Subcutaneous adipose tissue (tissue), 4 donors: ENCODE results near the gene SDSL. TPM values are rescaled to one million over a fixed set of nuclear protein-coding genes. Genes with fewer than 3 reads are reported as not detected.

Experiments
- total RNA-seq, 4 donors: library from RNA; depleted of rRNA; stranded (reverse); fragments of >200 nt; gene quantifications; one replicate each; pipeline ENCODE4 v1.1.0, GENCODE V29; 2016
- TF ChIP-seq, protein P1 (sequence below): fragments of 450-650 bp; IDR thresholded peaks from one replicate; pipeline ENCODE4 v1.5.1; 2016; ENCODE audit warnings: low read depth, mild to moderate bottlenecking, control low read depth, antibody characterized with exemption, moderate library complexity

SDSL gene
- total RNA-seq, 4 donors from 2014 or later: 2.9 to 12.1 (median 6.3) TPM

DNA sequence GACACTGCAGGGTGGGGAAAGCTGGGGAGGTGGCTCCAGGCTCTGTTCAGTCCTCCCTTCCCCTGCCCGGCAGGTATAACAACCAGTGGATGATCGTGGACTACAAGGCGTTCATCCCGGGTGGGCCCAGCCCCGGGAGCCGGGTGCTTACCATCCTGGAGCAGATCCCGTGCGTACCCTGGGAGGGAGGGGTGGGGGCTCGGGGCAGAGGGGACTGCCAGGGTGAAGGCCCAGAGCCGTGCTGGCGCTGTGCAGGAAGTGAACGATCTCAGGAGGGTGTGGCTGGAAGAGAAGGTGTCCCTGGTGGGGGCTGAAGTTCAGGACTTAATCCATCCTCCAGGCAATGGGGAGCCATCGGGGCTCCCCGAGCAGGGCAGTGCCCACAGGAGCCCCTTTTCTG, 37.4 kb upstream of the SDSL start:
- TF ChIP-seq, protein P1, sequence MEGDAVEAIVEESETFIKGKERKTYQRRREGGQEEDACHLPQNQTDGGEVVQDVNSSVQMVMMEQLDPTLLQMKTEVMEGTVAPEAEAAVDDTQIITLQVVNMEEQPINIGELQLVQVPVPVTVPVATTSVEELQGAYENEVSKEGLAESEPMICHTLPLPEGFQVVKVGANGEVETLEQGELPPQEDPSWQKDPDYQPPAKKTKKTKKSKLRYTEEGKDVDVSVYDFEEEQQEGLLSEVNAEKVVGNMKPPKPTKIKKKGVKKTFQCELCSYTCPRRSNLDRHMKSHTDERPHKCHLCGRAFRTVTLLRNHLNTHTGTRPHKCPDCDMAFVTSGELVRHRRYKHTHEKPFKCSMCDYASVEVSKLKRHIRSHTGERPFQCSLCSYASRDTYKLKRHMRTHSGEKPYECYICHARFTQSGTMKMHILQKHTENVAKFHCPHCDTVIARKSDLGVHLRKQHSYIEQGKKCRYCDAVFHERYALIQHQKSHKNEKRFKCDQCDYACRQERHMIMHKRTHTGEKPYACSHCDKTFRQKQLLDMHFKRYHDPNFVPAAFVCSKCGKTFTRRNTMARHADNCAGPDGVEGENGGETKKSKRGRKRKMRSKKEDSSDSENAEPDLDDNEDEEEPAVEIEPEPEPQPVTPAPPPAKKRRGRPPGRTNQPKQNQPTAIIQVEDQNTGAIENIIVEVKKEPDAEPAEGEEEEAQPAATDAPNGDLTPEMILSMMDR: no peak

DNA sequence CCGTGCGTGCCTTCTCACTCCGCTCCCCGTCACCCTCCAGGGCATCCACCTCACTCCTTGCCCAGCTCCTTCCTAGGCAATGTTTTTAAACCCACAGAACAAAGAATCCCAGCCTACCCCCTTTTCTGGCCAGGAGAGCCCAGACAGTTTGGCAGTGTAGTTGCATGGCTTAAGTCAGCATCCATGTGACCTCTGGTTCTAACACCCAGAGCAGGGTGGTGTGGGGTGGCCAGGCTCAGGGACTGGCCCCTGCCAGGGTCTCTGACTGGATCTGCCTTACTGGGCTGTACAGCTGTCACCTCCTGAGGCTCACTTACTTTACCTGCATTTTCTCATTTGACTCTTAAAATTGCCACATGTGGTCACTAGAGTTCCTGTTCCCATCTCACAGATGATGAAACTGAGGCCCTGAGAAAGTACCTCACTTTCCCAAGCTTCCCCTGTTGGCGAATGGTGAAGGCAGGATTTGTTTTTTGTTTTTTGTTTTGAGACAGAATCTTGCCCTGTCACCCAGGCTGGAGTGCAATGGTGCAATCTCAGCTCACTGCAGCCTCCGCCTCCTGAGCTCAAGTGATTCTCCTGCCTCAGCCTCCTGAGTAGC, 36.8 kb upstream of the SDSL start:
- TF ChIP-seq, protein P1: no peak

DNA sequence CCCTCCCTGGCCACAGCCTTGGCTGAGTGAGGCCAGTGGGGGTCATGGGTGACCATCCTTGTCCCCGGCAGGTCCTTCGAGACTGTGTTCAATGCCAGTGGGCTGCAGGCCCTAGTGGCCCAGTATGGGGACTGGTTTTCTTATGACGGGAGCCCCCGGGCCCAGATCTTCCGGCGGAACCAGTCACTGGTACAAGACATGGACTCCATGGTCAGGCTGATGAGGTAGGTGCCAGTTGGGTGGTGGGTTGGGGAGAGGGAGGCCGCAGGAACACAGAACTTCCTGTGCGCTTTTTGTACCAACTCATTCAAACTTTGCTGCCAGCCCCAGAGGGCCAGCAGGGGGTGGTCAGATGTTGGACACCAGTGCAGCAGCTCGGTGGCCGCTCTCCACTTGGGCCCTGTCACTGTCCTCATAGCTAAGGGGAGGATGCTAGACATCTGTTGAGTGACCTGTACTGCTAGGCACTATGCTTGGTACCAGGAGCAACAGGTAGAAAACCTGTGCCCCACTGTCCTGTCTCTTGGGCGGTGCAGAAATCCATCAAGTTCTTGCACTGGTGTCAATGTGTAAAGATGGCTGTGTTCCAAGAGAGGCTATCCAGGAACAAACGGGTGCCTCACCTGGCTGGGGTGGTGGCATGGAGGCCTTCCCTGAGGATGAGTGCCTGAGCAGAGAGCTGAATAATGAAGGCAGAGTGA, 35.2 kb upstream of the SDSL start:
- TF ChIP-seq, protein P1: no peak

DNA sequence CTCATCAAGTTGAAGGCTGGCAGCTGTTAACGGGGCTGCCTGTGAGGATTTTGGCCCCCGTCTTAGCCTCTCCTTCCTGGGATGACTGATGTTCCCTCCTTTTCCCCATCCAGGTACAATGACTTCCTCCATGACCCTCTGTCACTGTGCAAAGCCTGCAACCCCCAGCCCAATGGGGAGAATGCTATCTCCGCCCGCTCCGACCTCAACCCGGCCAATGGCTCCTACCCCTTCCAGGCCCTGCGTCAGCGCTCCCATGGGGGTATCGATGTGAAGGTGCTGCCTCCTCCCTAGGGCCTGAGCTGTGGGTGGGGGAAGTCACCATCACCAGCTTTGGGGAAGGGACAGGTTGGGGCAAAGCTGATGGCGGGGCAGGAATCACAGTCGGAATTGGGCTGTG, 34.5 kb upstream of the SDSL start:
- TF ChIP-seq, protein P1: no peak

DNA sequence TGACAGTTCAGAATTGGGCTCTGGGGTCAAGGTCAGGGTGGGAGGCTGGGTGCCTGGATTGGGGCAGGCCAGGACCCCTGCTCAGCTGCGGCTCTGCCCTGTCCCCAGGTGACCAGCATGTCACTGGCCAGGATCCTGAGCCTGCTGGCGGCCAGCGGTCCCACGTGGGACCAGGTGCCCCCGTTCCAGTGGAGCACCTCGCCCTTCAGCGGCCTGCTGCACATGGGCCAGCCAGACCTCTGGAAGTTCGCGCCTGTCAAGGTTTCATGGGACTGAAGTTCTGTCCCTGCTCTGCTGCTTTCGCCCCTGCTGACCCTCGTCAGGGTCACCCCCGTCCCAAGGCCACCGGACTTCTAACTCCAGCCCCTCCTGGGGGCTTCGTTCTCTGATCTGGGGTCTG, 33.8 kb upstream of the SDSL start:
- TF ChIP-seq, protein P1: no peak

DNA sequence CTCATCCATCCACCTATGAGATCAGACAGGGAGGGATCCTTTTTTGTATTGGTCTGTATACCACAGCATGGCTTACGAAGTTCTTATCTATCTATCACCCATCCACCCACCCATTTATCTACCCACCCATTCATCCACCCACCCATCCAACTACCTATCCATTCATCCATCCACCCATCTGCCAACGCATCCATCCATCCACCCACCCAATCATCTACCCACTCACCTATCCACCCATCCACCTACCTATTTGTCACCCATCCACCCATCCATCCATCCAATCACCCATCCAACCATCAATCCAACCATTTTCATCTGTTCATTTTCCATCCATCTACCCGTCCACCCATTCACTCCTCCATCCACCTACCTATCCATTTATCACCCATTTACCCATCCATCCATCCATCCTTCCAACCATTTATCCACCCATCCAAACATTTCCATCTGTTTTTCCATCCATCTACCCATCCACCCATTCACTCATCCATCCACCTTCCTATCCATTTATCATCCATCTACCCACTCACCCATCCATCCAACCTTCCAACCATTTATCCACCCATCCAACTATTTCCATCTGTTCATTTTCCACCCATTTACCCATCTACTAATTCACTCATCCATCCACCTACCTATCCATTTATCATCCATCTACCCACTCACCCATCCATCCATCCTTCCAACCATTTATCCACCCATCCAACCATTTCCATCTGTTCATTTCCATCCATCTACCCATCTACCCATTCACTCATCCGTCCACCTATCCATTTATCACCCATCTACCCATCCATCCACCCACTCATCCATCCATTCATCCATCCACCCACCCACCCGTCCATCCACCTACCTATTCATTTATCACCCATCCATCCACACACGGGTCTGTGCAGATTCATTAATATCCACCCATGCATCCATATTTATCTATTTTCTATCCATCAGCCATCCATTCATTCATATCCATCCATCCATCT, 31.8 kb upstream of the SDSL start:
- TF ChIP-seq, protein P1: no peak

DNA sequence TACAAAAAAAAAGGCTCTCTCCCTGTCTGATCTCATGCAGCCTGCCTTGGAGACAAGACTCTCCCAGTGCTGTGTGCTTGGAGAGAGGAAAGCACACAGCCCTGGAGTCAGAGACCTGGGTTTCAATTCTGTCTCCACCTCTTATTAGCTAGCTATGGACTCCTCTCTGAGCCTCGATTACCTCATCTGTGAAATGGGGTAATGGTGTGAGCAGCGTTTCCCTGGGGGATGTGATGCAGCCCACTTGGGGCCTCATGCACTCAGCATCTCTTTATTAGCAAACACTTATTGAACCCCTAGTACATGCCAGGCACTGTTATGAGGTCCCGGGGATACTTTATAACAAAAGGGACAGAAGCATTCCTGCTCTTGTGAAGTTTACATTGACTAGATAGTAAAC, 31.0 kb upstream of the SDSL start:
- TF ChIP-seq, protein P1: no peak
